Testis (tissue), 2 donors: ENCODE data around the gene UGT1A5.

Experiments
- POLR2A ChIP-seq: fragments of 450-650 bp; IDR thresholded peaks from one replicate; pipeline ENCODE4 v1.6.1; 2017; ENCODE audit warnings: antibody characterized with exemption, mild to moderate bottlenecking, moderate library complexity
- TF ChIP-seq, protein P1 (sequence below), 3 experiments: fragments of 450-650 bp in 2 of 3; fragments of 200-600 bp in 1 of 3; sonication (generic) in 1 of 3; IDR thresholded peaks; one replicate each; pipeline ENCODE4 v1.5.1; 2016 to 2019; ENCODE audit warnings: antibody characterized with exemption in 3 of 3, mild to moderate bottlenecking in 2 of 3, moderate library complexity in 1 of 3

DNA sequence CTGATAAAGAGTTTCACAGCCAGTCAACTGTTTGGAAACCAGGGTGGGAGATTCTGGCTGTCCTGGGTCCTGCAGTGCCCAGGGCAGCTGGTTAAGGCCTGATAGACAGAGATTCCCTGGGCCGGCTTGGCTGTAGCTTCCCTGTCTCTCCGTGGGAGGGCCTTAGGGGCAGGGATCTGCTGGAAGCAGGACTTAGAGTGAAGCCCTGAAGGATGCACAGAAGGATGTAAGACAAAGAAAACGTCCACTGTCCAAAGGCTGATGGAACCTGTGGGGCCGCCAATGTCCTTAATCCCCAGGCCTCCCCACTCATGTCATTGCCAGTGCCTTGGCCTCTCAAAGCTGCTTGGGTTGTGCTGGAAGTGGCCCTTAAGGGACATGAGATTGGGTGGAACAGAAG is 98.4 kb downstream of the UGT1A5 start:
- TF ChIP-seq, protein P1, sequence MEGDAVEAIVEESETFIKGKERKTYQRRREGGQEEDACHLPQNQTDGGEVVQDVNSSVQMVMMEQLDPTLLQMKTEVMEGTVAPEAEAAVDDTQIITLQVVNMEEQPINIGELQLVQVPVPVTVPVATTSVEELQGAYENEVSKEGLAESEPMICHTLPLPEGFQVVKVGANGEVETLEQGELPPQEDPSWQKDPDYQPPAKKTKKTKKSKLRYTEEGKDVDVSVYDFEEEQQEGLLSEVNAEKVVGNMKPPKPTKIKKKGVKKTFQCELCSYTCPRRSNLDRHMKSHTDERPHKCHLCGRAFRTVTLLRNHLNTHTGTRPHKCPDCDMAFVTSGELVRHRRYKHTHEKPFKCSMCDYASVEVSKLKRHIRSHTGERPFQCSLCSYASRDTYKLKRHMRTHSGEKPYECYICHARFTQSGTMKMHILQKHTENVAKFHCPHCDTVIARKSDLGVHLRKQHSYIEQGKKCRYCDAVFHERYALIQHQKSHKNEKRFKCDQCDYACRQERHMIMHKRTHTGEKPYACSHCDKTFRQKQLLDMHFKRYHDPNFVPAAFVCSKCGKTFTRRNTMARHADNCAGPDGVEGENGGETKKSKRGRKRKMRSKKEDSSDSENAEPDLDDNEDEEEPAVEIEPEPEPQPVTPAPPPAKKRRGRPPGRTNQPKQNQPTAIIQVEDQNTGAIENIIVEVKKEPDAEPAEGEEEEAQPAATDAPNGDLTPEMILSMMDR (IDR thresholded peaks at IDR 0.05): no peak
- TF ChIP-seq POLR2A: no peak
